ENCODE data around the gene UBXN1. TPM values are rescaled to one million over a fixed set of nuclear protein-coding genes. Genes with fewer than 3 reads are reported as not detected.
"Not testable (repeated sequence)": the region's sequence is repeated elsewhere in the genome, so short reads cannot be mapped to it uniquely, and the experiment has no call there.

The UBXN1 gene
- polyA plus RNA-seq, 1 donor (not counting 4 experiments of a cell fraction or from before 2014, with no cell fraction given): 58.5 TPM

- Histone ChIP-seq H3K27ac (ENCODE audit: control insufficient read depth, insufficient read depth, low read length) (no peak overlapping the region), H2AFZ (ENCODE audit: control insufficient read depth, low read length) (no peak overlapping the region), H3K4me1 (ENCODE audit: control insufficient read depth, extremely low read depth, insufficient read depth, low read length) (peaks cover 17% of the 10 kb centered on the region), H3K9me3 (ENCODE audit: control insufficient read depth, low read depth, low read length) (no peaks in the 10 kb centered on the region), H3K79me2 (ENCODE audit: control insufficient read depth, insufficient read depth, low read length) (no peaks in the 10 kb centered on the region), H4K20me1 (ENCODE audit: control insufficient read depth, extremely low read depth, insufficient read depth, low read length) (no peaks in the 10 kb centered on the region), H3K27me3 (ENCODE audit: control insufficient read depth, extremely low read depth, insufficient read depth, low read length) (no peaks in the 10 kb centered on the region), H3K9ac (ENCODE audit: control insufficient read depth, extremely low read depth, insufficient read depth, low read length) (no peak overlapping the region), H3K4me2 (ENCODE audit: control insufficient read depth, extremely low read depth, insufficient read depth, low read depth, low read length) (no peak overlapping the region), H3K4me3 (ENCODE audit: control insufficient read depth in 2 of 3, extremely low read depth in 1 of 3, insufficient read depth in 2 of 3, low read depth in 1 of 3, low read length in 3 of 3) (no peak overlapping the region), H3K9me1 (ENCODE audit: control insufficient read depth, extremely low read depth, insufficient read depth, low read length) (no peaks in the 10 kb centered on the region), H3K36me3 (ENCODE audit: control insufficient read depth in 2 of 2, extremely low read depth in 1 of 2, insufficient read depth in 2 of 2, low read length in 2 of 2) (peaks cover 0 to 5% of the 10 kb centered on the region in 2 experiments)
- no peak for DNase-seq (ENCODE audit: low read depth, low spot score)
- FAIRE-seq: no peak
- dilution Hi-C loops (cut with MboI; ENCODE audit: extremely low pct_ligation_motif_present, low sequenced_read_pairs): no loop called here
- TF ChIP-seq, protein P1, sequence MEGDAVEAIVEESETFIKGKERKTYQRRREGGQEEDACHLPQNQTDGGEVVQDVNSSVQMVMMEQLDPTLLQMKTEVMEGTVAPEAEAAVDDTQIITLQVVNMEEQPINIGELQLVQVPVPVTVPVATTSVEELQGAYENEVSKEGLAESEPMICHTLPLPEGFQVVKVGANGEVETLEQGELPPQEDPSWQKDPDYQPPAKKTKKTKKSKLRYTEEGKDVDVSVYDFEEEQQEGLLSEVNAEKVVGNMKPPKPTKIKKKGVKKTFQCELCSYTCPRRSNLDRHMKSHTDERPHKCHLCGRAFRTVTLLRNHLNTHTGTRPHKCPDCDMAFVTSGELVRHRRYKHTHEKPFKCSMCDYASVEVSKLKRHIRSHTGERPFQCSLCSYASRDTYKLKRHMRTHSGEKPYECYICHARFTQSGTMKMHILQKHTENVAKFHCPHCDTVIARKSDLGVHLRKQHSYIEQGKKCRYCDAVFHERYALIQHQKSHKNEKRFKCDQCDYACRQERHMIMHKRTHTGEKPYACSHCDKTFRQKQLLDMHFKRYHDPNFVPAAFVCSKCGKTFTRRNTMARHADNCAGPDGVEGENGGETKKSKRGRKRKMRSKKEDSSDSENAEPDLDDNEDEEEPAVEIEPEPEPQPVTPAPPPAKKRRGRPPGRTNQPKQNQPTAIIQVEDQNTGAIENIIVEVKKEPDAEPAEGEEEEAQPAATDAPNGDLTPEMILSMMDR (optimal IDR thresholded peaks at IDR 0.05 in 1 of 3, IDR thresholded peaks at IDR 0.05 in 1 of 3, conservative IDR thresholded peaks at IDR 0.05 in 1 of 3; ENCODE audit: extremely low read depth in 1 of 3, insufficient read depth in 2 of 3, low read length in 3 of 3): no peak
- TF ChIP-seq EZH2 (IDR thresholded peaks at IDR 0.05; ENCODE audit: low read length): no peak
Measured at GRCh38 chr11:62702246-62702645, 23.4 kb upstream of the UBXN1 start.

DNA sequence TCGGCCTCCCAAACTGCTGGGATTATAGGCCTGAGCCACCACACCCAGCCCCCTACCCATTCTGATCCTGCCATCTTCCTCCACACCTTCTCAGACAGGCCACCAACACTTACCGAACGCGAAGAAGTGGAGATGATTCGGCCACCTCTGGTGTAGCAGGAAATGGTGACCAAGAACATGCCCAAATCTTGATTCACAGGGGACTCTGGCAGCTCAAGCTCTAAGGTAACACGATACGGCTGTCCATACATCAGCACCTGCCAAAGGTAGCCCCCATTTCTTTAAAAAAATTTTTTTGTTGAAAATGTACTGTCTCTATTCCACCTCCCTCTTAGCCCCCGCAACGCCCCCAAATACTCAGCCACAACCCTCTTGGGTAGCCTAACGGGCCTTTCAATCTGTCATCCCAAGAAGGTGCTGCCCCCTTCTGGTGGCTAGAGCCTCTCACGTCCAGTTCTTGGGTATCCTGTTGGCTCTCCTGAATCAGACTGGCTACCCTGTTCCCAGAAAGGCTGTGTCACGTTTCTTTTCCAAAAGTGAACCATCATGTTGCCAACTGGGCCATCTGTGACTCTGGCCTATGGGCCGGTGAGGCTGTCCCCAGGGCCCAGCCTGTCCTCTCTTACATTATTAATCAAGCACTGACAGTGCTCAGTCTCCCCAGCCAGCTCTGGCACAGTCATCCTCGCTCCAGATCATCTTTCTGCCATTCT lies 15.7 kb upstream of the UBXN1 start:
- H3K79me2 ChIP-seq (ENCODE audit: control insufficient read depth, insufficient read depth, low read length): no peaks in the 10 kb centered on the region
- no peak overlapping the region for H3K4me3 ChIP-seq (ENCODE audit: control insufficient read depth in 2 of 3, extremely low read depth in 1 of 3, insufficient read depth in 2 of 3, low read depth in 1 of 3, low read length in 3 of 3)
- H3K4me2 ChIP-seq (ENCODE audit: control insufficient read depth, extremely low read depth, insufficient read depth, low read depth, low read length): no peak overlapping the region
- H3K4me1 ChIP-seq (ENCODE audit: control insufficient read depth, extremely low read depth, insufficient read depth, low read length): peaks cover 5% of the 10 kb centered on the region
- no peaks in the 10 kb centered on the region for H4K20me1 ChIP-seq (ENCODE audit: control insufficient read depth, extremely low read depth, insufficient read depth, low read length)
- no peaks in the 10 kb centered on the region for H3K27me3 ChIP-seq (ENCODE audit: control insufficient read depth, extremely low read depth, insufficient read depth, low read length)
- DNase-seq (ENCODE audit: low read depth, low spot score) (no peak), FAIRE-seq (no peak)
- dilution Hi-C loops (cut with MboI; ENCODE audit: extremely low pct_ligation_motif_present, low sequenced_read_pairs): no loop called here
- no peaks in the 10 kb centered on the region for H3K9me3 ChIP-seq (ENCODE audit: control insufficient read depth, low read depth, low read length)
- H3K27ac ChIP-seq (ENCODE audit: control insufficient read depth, insufficient read depth, low read length): no peak overlapping the region
- no peak overlapping the region for H2AFZ ChIP-seq (ENCODE audit: control insufficient read depth, low read length)
- TF ChIP-seq, protein P1 (optimal IDR thresholded peaks at IDR 0.05 in 1 of 3, IDR thresholded peaks at IDR 0.05 in 1 of 3, conservative IDR thresholded peaks at IDR 0.05 in 1 of 3; ENCODE audit: extremely low read depth in 1 of 3, insufficient read depth in 2 of 3, low read length in 3 of 3): peak; percentile 83 to 88 (median 86)
- TF ChIP-seq EZH2 (IDR thresholded peaks at IDR 0.05; ENCODE audit: low read length): no peak
- H3K9ac ChIP-seq (ENCODE audit: control insufficient read depth, extremely low read depth, insufficient read depth, low read length): no peak overlapping the region
- H3K36me3 ChIP-seq (ENCODE audit: control insufficient read depth in 2 of 2, extremely low read depth in 1 of 2, insufficient read depth in 2 of 2, low read length in 2 of 2): peaks cover 4 to 20% of the 10 kb centered on the region in 2 experiments
- no peaks in the 10 kb centered on the region for H3K9me1 ChIP-seq (ENCODE audit: control insufficient read depth, extremely low read depth, insufficient read depth, low read length)

DNA sequence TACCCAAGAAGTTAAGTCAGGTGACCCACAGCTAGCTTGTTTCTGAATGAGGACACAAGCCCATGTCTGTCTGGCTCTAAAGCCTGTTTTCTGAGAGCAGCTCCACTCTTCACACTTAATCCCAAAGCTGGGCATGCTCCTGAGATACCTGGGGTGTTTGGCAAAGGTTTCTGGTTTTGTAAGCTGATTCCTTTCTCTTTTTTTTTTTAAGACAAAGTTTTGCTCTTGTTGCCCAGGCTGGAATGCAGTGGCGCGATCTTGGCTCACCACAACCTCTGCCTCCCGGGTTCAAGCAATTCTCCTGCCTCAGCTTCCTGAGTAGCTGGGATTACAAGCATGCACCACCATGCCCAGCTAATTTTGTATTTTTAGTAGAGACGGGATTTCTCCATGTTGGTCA lies 14.8 kb upstream of the UBXN1 start:
- H3K9me1 ChIP-seq (ENCODE audit: control insufficient read depth, extremely low read depth, insufficient read depth, low read length); H3K27me3 ChIP-seq (ENCODE audit: control insufficient read depth, extremely low read depth, insufficient read depth, low read length); H3K4me3 ChIP-seq (ENCODE audit: control insufficient read depth in 2 of 3, extremely low read depth in 1 of 3, insufficient read depth in 2 of 3, low read depth in 1 of 3, low read length in 3 of 3); dilution Hi-C loops (cut with MboI; ENCODE audit: extremely low pct_ligation_motif_present, low sequenced_read_pairs); H3K79me2 ChIP-seq (ENCODE audit: control insufficient read depth, insufficient read depth, low read length); H4K20me1 ChIP-seq (ENCODE audit: control insufficient read depth, extremely low read depth, insufficient read depth, low read length); DNase-seq (ENCODE audit: low read depth, low spot score); H3K27ac ChIP-seq (ENCODE audit: control insufficient read depth, insufficient read depth, low read length); FAIRE-seq; H3K9ac ChIP-seq (ENCODE audit: control insufficient read depth, extremely low read depth, insufficient read depth, low read length); H3K9me3 ChIP-seq (ENCODE audit: control insufficient read depth, low read depth, low read length); H3K4me2 ChIP-seq (ENCODE audit: control insufficient read depth, extremely low read depth, insufficient read depth, low read depth, low read length); H2AFZ ChIP-seq (ENCODE audit: control insufficient read depth, low read length): not testable (repeated sequence)
- Histone ChIP-seq H3K36me3 (ENCODE audit: control insufficient read depth in 2 of 2, extremely low read depth in 1 of 2, insufficient read depth in 2 of 2, low read length in 2 of 2) (peaks cover 4 to 20% of the 10 kb centered on the region in 2 experiments), H3K4me1 (ENCODE audit: control insufficient read depth, extremely low read depth, insufficient read depth, low read length) (peaks cover 12% of the 10 kb centered on the region)

Measured in keratinocyte (primary cell).